PFSK-1 (cell line): ENCODE data around the gene AP2M1.

Experiments used
- FOXP2 ChIP-seq: optimal IDR thresholded peaks from 2 replicates; pipeline ENCODE3; 2011; ENCODE audit warnings: borderline replicate concordance, control low read depth, inconsistent platforms; ENCODE audit not compliant: insufficient read depth; ENCODE audit errors: extremely low read length, extremely low read depth
- POLR2AphosphoS5 ChIP-seq: IDR thresholded peaks from 2 replicates; pipeline ENCODE4 v1.6.1; 2012; ENCODE audit warnings: low read depth, mild to moderate bottlenecking, control low read depth, low read length, moderate library complexity
- REST ChIP-seq, 2 experiments: IDR thresholded peaks; 2 replicates each; pipeline versions ENCODE4 v1.6.1 to v1.8.0; 2011 to 2012; ENCODE audit warnings: low read depth in 2 of 2, low read length in 2 of 2, control low read depth in 1 of 2, inconsistent platforms in 1 of 2, mild to moderate bottlenecking in 1 of 2, moderate library complexity in 1 of 2; ENCODE audit not compliant: insufficient read depth in 1 of 2
- SIN3A ChIP-seq: IDR thresholded peaks from 2 replicates; pipeline ENCODE4 v1.6.1; 2012; ENCODE audit warnings: mild to moderate bottlenecking, low read length, moderate library complexity, borderline replicate concordance; ENCODE audit not compliant: insufficient read depth
- TAF1 ChIP-seq: IDR thresholded peaks from 2 replicates; pipeline ENCODE4 v1.6.1; 2012; ENCODE audit warnings: low read length, control low read depth, borderline replicate concordance; ENCODE audit not compliant: insufficient read depth

AP2M1 gene

DNA sequence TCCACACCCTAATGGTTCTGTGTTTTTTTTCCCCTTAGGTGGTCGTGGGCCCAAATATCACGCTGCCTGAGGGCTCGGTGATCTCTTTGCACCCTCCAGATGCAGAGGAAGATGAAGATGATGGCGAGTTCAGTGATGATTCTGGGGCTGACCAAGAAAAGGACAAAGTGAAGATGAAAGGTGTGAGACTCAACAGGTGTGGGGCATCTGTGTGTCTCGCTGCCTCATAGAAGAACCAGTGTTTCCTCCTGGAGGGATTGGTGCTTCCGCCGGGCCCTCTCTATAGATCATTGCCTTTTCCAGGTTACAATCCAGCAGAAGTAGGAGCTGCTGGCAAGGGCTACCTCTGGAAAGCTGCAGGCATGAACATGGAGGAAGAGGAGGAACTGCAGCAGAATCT is 32.5 kb upstream of the AP2M1 start:
- TF ChIP-seq REST (IDR thresholded peaks at IDR 0.05; ENCODE audit: insufficient read depth in 1 of 2, low read depth in 2 of 2, low read length in 2 of 2) (no peak), POLR2AphosphoS5 (no peak), FOXP2 (no peak)

- TF ChIP-seq TAF1: no peak
Observed at GRCh38 chr3:184143327-184143726, 31.3 kb upstream of the AP2M1 start.

GRCh38 chr3:184144505-184144904 is 30.1 kb upstream of the AP2M1 start:
- TF ChIP-seq SIN3A (no peak), TAF1 (no peak), POLR2AphosphoS5 (no peak), REST (IDR thresholded peaks at IDR 0.05; ENCODE audit: insufficient read depth in 1 of 2, low read depth in 2 of 2, low read length in 2 of 2) (no peak), FOXP2 (no peak)

GRCh38 chr3:184145111-184145524 is 29.5 kb upstream of the AP2M1 start:
- no peak for TF ChIP-seq SIN3A
- TF ChIP-seq REST (IDR thresholded peaks at IDR 0.05; ENCODE audit: insufficient read depth in 1 of 2, low read depth in 2 of 2, low read length in 2 of 2): no peak
- no peak for TF ChIP-seq POLR2AphosphoS5
- no peak for TF ChIP-seq TAF1
- no peak for TF ChIP-seq FOXP2

- TF ChIP-seq FOXP2: no peak
- no peak for TF ChIP-seq TAF1
- no peak for TF ChIP-seq POLR2AphosphoS5
- no peak for TF ChIP-seq REST (IDR thresholded peaks at IDR 0.05; ENCODE audit: insufficient read depth in 1 of 2, low read depth in 2 of 2, low read length in 2 of 2)
- no peak for TF ChIP-seq SIN3A
Observed at GRCh38 chr3:184145751-184146270, 28.8 kb upstream of the AP2M1 start.
